ENCODE measurements around the gene TSFM.

Gene TSFM

GRCh38 chr12:57810450-57810849, 27.9 kb downstream of the TSFM start:
- no peak for TF ChIP-seq CTCF (IDR thresholded peaks at IDR 0.05; ENCODE audit: low read depth, low read length)
- no peak overlapping the region for H3K4me3 ChIP-seq (ENCODE audit: low read depth, low read length)

- H3K4me3 ChIP-seq (ENCODE audit: low read depth, low read length): no peak overlapping the region
- no peak for TF ChIP-seq CTCF (IDR thresholded peaks at IDR 0.05; ENCODE audit: low read depth, low read length)
These were observed 28.6 kb downstream of the TSFM start for GRCh38 chr12:57811028-57811755.

GRCh38 chr12:57813111-57813970, 30.8 kb downstream of the TSFM start:
- H3K4me3 ChIP-seq (ENCODE audit: low read depth, low read length): no peak overlapping the region
- no peak for TF ChIP-seq CTCF (IDR thresholded peaks at IDR 0.05; ENCODE audit: low read depth, low read length)

- H3K4me3 ChIP-seq (ENCODE audit: low read depth, low read length): no peak overlapping the region
- TF ChIP-seq CTCF (IDR thresholded peaks at IDR 0.05; ENCODE audit: low read depth, low read length): no peak
These were observed 31.6 kb downstream of the TSFM start for GRCh38 chr12:57813971-57814772.

GRCh38 chr12:57815177-57816000, 32.8 kb downstream of the TSFM start:
- TF ChIP-seq CTCF (IDR thresholded peaks at IDR 0.05; ENCODE audit: low read depth, low read length): no peak
- H3K4me3 ChIP-seq (ENCODE audit: low read depth, low read length): no peak overlapping the region

- TF ChIP-seq CTCF (IDR thresholded peaks at IDR 0.05; ENCODE audit: low read depth, low read length): no peak
- H3K4me3 ChIP-seq (ENCODE audit: low read depth, low read length): no peak overlapping the region
These were observed 33.6 kb downstream of the TSFM start for GRCh38 chr12:57816001-57816854.
